Measurements from ENCODE around the gene LTBP2.

GRCh38 chr14:74557691-74558090 lies 54.3 kb downstream of the LTBP2 start:
- TF ChIP-seq CTCF (IDR thresholded peaks at IDR 0.05; ENCODE audit: poor library complexity) (no peak), EZH2 (IDR thresholded peaks at IDR 0.05; ENCODE audit: borderline replicate concordance) (no peak), EZH2phosphoT487 (IDR thresholded peaks at IDR 0.05; ENCODE audit: low read depth, severe bottlenecking, unreplicated experiment) (no peak)

Measured in hepatocyte (in vitro differentiated cells).